Stimulated activated CD4-positive, alpha-beta T cell treated with anti-CD3 and anti-CD28 coated beads, Interleukin-4, amount 100 ng/mL, for 1 hour (primary cell): ENCODE measurements around the gene AIM2.
"Not testable (repeated sequence)": the region's sequence is repeated elsewhere in the genome, so short reads cannot be mapped to it uniquely, and the experiment has no call there.

Experiments used
- DNase-seq: peaks from one replicate; pipeline ENCODE4 v3.0.0-alpha.2; 2020

Gene AIM2

GRCh38 chr1:159076438-159077119, at the start of gene AIM2:
Gene AIM2 (minus strand): TSS chr1:159076766. CDS start chr1:159073499, 3,267 bp downstream.
- DNase-seq = peak; percentile 43

- no peak for DNase-seq
These were observed 47.0 kb upstream of the AIM2 start for GRCh38 chr1:159123587-159123986.

- DNase-seq = no peak
These were observed 45.5 kb upstream of the AIM2 start for GRCh38 chr1:159122005-159122621.

- no peak for DNase-seq
These were observed 45.0 kb upstream of the AIM2 start for GRCh38 chr1:159121526-159121925.

- no peak for DNase-seq
These were observed 43.8 kb upstream of the AIM2 start for GRCh38 chr1:159120317-159120716.

GRCh38 chr1:159113596-159114433, 37.2 kb upstream of the AIM2 start:
- no peak for DNase-seq

GRCh38 chr1:159103021-159103420, 26.5 kb upstream of the AIM2 start:
- DNase-seq = not testable (repeated sequence)

GRCh38 chr1:159100589-159100988, 24.0 kb upstream of the AIM2 start:
- no peak for DNase-seq

- DNase-seq = no peak
These were observed 22.0 kb upstream of the AIM2 start for GRCh38 chr1:159098596-159098995.

GRCh38 chr1:159092036-159092760, 15.6 kb upstream of the AIM2 start:
- DNase-seq = no peak

GRCh38 chr1:159091607-159092031, 15.1 kb upstream of the AIM2 start:
- no peak for DNase-seq

- no peak for DNase-seq
These were observed 14.6 kb upstream of the AIM2 start for GRCh38 chr1:159091180-159091560.

GRCh38 chr1:159090286-159091179, 14.0 kb upstream of the AIM2 start:
- no peak for DNase-seq

GRCh38 chr1:159089184-159089791, 12.7 kb upstream of the AIM2 start:
- DNase-seq = no peak

- no peak for DNase-seq
These were observed 12.1 kb upstream of the AIM2 start for GRCh38 chr1:159088546-159089183.

- DNase-seq = no peak
These were observed 11.5 kb upstream of the AIM2 start for GRCh38 chr1:159088050-159088449.

- DNase-seq = no peak
These were observed 8.3 kb upstream of the AIM2 start for GRCh38 chr1:159084867-159085266.

- no peak for DNase-seq
These were observed 7.6 kb upstream of the AIM2 start for GRCh38 chr1:159084152-159084551.

GRCh38 chr1:159083013-159083412, 6.4 kb upstream of the AIM2 start:
- no peak for DNase-seq

GRCh38 chr1:159081626-159082025, 5.1 kb upstream of the AIM2 start:
- DNase-seq = no peak

GRCh38 chr1:159079525-159079924, 3.0 kb upstream of the AIM2 start:
- no peak for DNase-seq
